ENCODE measurements around the gene THSD7B.
"Not testable (repeated sequence)": the region's sequence is repeated elsewhere in the genome, so short reads cannot be mapped to it uniquely, and the experiment has no call there.

THSD7B gene

DNA sequence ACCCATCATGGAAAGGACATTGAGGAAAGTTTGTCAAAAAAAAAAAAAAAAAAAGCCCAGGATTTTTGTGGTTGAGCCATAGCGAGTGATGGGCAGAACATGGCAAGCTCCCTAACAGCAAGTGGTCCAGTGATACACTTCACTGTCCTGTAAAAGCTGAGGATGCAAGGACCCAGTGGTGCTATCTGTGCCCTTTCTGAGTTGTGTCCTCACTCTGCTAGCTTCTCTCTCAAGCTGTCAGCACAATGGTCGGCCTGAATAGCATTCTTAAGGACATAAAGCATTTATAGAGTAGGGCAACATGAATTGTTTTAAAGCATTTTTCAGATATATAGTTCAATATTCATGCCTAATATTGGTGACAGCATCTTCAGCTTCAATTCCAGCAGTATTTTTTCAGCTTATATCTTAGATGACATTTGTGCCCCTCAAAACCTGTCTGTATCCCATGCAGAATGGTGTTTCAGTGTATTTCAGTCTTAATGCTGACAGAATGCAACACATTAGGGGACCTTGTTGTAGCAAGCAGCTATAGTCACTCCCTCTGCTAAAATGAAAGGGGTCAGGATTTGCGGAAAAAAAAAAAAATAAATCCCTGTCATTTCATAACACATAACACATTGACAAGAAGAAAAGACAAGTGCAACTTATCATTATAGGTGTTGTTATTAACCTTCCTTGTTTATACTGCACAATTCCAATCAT is 496.7 kb downstream of the THSD7B start:
- DNase-seq (ENCODE audit: low spot score) = no peak

DNA sequence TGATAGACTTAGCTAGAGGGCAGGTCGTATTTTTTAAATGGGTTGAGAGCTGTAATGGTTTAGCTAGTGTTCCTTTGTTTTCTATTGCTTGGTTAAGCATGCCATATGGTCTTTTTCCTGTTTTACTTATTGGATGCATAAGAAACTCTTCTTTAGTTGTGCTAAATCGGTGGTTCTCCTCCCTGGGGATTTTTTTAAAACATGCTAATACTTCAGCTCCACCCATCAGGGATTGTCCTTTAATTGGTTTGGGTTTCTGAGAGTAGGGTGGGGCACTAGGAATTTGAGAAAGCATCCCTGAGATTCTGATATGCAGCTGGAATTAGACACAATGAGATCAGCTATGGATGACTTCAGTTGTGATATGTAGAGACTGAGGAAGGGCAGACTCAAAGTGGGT is 497.2 kb downstream of the THSD7B start:
- DNase-seq (ENCODE audit: low spot score) = no peak

DNA sequence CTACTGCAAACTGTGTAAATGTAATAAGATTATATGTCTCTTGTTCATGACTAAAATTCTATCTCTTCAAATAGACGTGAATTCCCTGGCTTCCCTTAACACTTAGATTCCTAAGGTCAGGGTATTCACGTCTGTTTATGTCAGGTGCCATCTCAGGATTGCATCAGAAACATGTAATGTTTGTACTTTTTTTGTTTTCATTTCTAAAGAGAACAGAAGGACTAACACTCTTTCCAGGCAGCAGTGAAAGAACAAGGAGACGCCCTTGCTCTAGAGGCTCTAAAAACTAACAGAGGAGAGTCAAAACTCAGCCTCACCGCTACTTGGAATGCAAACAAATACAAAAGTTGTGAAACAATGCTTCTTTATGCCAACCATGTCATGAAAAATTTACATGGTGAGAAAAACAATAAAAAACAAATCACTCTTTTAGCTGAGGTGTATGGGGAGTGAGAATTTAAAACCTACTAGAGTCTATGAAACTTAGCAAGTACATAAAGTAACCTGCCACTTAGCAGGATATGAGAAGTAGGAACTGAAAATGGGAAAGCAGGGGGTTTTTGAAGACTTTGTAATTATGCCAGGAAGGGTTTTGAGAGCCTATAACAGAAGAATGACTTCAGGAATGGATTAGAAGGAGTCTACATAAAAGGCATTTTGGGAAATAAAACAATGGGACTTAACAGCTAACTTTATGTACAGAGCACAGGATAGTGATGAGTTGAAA is 522.7 kb downstream of the THSD7B start:
- no peak for DNase-seq (ENCODE audit: low spot score)

DNA sequence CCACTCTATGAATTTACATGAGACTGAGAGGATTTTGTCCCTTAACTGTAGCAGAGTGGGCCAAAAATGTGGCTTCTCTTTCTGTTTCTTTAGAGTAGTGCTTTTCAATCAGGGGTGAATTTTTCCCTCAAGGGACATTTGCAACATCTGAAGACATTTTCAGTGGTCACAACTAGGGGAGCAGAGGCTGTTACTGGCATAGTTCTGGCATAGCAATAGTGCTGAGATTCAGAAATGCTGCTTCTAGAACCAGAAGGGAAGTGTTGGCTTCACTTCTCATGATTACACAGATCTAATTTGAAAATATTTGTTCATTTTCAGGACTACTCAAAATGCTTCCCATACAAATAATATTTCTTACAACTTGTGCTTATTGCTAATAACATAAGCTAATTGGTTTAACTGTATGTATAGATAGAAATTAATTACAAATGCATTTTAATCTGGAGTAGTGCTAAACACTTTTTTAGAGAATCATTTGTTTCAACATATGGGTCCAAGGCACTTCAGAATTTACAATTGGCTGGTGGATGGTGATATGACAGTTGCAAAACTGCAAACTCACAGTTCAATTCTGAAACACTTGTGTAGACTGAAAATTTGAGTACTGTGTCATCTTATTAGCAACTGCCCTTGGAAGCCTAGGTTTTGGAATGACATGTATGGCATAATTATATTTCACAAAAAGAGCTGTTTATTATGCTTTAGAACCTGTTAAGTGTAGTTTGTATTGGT is 526.7 kb downstream of the THSD7B start:
- DNase-seq (ENCODE audit: low spot score) = no peak

DNA sequence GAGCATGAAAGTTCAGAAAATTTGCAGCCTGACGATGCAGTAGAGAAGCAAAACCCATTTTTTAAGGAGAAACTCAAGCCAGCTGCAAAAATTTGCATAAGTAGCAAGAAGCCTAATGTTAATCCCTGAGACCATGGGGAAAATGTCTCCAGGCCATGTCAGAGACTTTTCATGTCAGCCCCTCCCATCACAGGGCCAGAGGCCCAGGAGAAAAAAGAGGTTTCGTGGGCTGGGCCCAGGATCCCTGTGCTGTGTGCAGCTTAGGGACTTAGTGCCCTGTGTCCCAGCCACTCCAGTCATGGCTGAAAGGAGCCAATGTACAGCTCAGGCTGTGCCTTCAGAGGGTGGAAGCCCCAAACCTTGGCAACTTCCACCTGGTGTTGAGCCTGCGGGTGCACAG is 533.0 kb downstream of the THSD7B start:
- no peak for DNase-seq (ENCODE audit: low spot score)

DNA sequence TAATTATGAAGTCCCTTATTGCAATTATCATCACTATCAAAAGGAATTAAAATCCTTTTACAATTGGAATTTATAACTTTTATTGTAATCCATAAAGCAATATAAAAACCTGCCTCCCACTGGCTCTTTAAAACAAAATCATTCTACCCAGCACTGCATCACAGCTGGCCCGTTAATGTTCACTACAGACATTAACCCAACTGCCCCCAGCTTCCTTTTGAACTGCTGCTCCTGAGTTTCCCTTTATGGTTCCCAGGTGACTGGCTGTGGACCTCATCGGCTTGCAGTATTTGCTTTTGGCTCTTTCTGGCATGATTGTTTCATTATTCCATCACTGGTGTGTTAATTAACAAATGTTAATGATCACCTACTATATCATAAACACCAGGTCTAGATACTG is 535.6 kb downstream of the THSD7B start:
- no peak for DNase-seq (ENCODE audit: low spot score)

DNA sequence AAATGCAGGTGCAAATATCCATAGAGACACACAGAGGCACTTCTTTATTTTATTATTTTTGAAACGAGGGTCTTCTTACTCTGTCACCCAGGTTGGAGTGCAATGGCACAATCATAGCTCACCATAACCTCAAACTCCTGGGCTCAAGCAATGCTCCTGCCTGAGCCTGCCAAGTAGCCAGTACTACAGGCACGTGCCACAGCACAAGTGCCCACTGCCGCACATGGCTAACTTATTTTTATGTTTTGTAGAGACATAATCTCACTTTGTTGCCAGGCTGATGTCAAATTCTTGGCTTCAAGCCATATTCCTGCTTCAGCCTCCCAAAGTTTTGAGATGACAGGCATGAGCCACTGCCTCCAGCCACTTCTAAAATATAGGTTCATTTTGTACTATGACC is 537.6 kb downstream of the THSD7B start:
- no peak for DNase-seq (ENCODE audit: low spot score)

DNA sequence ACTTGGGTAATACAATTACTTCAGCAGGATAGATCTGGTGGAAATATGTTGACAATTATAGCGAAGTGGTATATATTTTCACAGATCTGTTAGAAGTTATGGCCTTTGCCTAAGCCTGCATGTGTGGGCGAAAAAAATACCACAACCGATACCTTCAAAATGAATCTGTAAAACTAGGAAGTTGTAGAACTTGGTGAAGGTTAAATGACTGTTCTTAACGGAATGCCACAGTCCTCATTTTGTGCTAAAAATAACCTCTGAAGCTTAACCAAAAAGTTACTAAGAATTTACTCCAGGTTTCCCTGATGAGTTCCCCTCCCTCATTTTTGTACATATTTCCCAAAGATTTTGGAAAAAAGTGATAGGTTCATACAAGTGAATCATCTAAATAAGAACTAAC is 550.7 kb downstream of the THSD7B start:
- no peak for DNase-seq (ENCODE audit: low spot score)

DNA sequence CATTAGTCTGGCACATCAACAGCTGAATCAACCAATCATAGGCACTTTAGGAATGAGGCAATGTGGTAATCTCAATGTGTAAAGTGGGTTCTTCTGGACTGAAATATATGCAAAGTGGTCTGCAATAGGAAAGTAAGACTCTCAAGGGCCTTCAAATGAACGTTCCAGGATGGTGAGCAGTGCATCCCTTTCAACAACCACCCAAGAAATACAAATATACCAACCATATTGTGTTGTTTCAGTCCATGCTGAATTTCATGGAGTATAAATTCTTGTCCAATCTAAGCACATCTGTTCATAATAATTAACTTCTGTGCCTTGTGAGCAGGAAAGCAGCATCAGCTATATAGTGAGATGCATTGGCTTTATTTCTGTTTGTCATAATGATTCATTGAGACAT is 556.2 kb downstream of the THSD7B start:
- no peak for DNase-seq (ENCODE audit: low spot score)

DNA sequence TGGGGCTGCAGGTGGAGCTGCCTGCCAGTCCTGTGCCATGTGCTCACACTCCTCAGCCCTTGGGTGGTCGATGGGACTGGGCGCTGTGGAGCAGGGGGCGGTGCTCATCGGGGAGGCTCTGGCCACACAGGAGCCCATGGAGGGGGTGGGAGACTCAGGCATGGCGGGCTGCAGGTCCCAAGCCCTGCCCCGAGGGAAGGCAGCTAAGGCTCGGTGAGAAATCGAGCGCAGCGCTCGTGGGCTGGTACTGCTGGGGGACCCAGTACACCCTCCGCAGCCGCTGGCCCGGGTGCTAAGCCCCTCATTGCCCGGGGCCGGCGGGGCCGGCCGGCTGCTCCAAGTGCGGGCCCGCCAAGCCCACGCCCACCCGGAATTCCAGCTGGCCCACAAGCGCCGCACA is 566.2 kb downstream of the THSD7B start:
- not testable (repeated sequence) for DNase-seq (ENCODE audit: low spot score)

DNA sequence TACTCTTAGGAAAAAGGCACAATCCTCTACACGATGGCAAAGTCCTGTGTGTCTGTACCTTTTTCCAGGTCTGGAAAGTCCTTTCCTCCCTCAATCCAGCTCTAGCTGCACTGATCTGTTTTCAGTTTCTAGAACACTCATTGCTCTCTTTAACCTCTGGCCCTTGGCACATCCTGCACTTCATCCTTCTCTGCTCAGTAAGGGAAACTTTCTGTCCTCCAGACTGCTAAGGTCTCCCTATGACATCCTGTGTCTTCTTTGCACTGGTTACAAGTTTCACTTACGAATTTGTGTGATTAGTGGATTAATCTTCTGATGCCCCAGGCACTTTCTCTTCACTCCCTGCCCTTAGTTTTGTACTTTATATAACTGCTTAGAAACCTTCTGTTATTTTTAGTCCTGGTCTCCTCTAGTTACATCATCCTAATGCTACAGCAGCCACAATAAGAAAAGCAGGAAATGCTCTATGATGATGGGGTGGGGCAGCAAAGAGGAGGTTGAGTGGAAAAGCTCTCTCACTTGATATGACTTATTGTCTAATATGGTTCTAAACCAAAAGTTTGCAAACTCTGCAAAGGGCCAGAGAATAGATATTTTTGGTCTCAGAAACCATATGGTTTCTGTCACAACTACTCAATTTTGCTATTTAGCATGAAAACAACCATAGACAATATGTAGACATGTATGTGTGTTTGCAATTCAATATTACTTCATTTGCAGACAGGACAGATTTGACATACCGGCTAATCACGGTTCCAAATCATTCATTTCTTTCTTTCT is 568.2 kb downstream of the THSD7B start:
- DNase-seq (ENCODE audit: low spot score) = no peak

DNA sequence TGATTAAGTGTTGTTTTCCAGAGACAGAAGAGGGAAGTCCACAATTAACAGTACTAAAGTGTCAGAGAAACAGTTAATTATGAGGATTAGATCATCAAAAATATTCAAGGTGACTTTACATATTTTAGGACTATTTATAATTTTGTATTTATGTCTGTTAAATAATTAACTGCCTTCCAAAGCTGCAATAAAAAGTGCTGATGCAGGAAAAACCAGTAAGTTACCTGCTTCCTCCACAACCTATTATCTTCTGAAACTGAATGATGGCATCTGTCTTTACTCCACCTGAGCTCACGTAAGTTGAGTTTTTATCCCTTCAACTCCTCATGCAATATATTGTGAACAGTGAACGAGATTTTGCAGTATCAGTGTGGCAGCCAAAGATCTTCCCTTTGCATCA is 570.7 kb downstream of the THSD7B start:
- no peak for DNase-seq (ENCODE audit: low spot score)

DNA sequence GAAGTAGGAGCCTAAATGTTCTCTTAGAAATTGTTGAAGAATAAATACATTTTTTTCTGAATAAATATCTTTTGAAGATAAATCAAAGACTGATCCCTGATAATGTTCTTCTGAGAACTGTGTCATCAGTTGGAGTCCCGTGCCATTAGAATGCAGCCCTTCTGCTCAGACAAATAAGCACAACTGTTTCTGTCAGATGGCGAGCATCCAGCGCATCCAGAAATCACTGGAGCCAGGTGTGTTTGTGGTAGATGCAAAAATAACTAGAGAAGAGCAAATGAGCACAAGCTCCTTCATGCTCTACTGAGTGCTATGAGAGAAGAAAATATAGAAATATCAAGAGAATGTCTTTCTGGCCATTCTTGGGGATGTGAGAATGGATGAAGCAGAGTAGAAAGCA is 573.7 kb downstream of the THSD7B start:
- DNase-seq (ENCODE audit: low spot score) = no peak

DNA sequence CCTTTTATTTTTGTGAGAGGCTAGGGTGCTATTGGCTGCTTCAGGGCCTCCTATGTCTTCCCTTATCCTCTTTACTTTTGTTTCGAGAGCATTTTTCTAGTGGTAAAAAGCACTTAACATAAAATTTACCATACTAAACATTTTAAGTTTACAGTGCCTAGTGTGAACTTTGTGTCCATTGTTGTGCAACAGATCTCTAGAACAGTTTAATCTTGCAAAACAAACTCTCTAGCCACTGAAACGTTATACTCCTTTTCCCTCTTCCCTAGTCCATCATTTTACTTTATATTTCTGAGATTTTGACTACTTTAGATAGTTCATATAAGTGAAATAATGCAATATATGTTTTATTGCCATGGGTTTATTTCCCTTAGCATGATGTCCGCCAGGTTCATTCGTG is 580.6 kb downstream of the THSD7B start:
- no peak for DNase-seq (ENCODE audit: low spot score)

DNA sequence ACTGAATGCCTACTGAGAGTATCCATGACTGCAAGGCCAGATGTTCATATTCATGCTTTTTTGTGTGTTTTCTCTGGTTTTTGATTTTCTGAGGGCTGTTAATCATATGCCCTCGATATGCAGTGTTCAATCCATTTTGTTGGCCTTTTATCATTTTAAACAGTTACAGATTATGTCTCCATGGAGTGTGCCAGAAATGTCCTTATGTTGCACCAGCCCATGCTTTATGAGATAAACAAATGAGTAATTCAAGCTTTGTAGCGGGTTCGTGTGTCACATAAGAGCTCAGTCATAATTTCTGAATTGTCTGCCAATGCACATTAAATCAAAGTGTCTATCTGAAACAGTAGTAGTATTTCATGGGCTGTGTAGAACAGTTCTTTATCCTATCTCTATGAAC is 583.0 kb downstream of the THSD7B start:
- no peak for DNase-seq (ENCODE audit: low spot score)

DNA sequence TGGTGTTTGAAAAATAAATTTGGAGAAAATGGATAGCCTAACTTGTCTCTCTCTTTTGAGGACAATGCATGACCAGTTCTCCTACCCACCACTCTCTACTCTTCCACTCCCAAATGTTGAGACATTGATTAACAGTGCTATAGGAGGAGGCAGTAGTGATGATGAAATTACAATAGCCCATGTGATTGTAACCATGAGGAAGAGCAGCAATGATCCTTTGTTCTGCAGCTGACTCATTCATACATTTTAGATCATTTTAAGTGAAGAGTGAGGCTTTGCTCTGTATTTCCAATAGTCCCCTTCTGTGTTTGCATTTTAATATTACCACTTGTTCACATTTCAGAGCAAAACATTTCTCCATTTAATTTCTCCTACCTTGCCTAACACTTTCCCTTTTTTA is 592.3 kb downstream of the THSD7B start:
- no peak for DNase-seq (ENCODE audit: low spot score)

DNA sequence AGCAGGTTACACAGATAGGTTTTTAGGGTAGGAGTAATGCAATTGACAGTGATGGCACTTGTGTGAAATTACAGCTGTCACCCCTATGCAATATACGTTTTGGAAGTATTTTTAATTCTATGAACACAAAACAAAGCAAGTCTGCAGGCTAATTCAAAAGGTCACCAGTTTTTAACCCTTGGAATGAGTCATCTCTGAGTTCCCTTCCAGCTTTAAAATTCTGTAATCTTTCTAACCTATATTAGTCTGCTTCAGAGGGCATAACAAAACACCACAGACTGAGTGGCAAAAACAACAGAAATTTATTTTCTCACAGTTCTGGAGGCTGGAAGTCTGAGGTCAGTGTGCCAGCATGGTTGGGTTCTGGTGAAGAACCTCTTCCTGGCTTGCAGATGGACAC is 602.0 kb downstream of the THSD7B start:
- DNase-seq (ENCODE audit: low spot score) = no peak

DNA sequence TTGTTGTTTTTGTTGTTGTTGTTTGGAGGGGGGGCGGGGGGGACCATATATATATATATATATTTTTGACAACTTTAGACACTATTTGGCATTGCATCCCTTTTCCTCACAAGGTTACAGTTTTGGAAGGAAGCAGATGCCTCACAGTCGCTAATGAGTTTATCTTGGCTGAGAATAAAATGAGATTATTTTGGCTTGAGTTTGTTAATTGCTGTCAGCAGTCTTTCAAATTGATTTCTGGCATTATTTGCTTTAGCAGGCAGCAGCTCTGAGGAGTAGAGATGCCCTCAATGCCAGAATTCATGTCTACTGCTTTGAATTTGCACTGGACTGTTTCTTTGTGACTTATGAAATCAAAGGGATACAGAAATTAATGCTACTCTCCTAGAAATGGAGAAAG is 603.8 kb downstream of the THSD7B start:
- no peak for DNase-seq (ENCODE audit: low spot score)

DNA sequence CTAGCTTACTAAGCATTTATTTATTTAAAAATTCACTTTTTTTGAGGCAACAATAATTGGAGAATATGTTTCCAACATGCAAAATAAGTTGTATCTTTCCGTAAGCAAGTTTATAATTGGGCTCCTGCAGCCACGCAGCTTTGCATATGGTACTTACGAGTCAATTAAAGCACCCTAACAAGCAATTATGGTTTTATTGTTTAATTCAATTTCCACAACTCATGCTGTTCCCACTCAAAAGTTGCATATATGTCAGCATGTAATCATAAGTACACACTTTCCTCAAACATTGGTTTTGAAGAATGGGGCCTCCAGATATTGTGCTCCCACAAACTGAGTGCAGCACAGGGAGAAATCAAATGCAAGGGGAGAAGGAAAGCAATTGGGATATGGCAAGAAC is 613.8 kb downstream of the THSD7B start:
- no peak for DNase-seq (ENCODE audit: low spot score)

DNA sequence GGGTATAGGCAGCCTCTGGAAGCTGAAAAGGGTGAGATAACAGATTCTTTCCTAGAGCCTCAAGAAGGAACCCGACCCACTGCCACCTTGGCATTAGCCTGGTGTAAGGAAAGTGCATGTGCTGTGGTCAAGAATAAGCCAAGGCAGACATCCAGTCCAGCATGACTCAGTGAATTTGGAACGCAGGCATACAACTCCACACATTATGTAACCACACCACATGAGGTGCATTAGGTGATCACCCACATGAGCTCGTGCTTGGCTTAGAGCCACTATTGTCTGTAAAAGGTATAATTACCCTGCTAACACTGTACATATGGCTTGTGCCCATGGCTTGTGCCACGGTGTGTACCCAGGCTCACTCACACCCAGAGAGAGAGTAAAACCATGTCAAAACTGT is 615.3 kb downstream of the THSD7B start:
- no peak for DNase-seq (ENCODE audit: low spot score)

DNA sequence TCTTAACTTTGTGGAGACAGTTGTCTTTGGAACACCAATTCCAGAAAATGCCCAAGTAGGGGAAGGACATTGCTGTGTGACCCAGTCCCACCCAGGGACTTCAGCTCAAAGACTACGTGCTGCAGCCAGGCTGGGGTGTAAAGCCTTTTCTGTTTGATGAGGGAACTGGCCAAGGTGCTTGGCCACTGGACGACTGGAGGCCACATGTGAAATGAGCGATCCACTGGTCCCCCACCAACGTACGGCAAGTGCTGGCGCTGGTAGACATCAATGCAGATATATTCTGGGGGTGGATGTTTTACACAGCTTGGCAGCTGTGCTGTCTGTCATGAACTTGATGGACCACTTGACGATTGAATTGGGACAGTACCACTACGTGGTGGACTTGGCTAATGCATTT is 616.4 kb downstream of the THSD7B start:
- no peak for DNase-seq (ENCODE audit: low spot score)

DNA sequence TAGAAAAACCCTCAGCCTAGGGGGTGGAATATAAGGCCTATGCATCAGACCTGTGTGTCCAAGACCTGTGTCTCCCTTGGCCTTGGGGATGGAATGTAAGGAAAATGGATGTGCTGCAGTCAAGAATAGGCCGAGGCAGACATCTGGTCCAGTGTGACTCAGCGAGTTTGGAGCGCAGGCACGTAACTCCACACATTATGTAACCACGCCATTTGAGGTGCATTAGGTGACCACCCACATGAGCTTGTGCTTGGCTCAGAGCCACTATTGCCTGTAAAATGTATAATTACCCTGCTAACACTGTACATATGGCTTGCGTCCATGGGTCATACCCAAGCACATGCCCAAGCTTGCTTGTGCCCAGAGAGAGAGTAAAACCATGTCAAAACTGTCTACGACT is 618.0 kb downstream of the THSD7B start:
- DNase-seq (ENCODE audit: low spot score) = no peak

DNA sequence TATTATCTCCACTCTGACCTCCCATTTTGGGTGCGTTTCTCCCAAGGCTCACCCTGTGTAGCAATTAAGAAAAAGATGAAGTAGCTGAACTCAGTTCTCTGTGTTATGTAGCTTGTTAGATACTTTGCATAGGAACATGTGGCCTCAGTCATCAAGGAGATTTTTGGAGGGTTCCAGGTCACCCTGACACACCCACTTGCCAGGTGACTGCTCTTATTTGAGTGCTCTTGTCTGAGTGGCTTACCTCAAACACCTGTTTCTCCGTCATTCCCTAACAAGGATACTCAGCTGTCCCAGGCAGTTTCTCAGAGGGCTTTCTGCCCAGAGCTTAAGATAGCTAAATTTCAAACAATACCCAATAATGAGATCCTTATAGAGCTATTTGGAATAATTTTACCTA is 621.7 kb downstream of the THSD7B start:
- DNase-seq (ENCODE audit: low spot score) = no peak
